ENCODE measurements around the gene SLC8A3.
A peak's percentile ranks its signal among the peaks of the same experiment; 100 is the strongest.

SLC8A3 gene

GRCh38 chr14:70113211-70113610, 75.5 kb downstream of the SLC8A3 start:
- no peak for DNase-seq

DNA sequence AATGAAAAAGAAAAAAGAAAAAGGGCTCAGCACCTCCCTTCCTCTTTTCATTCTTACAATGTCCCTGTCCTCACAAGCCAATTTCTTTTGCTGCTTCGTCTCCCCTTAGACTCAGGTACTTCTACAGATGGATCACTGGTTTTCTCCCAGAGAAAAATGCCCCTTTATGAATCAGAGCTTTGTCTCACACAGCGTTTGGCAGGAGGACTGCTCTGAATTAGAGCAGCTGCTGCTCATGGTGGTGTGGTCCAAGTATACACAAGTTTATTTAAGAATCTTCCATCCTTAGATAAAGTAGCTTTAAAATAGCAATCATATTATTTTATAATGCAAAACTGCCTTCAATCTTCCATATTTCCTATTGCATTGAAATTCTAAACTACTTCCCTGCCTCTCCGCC, 80.3 kb downstream of the SLC8A3 start:
- no peak for DNase-seq

DNA sequence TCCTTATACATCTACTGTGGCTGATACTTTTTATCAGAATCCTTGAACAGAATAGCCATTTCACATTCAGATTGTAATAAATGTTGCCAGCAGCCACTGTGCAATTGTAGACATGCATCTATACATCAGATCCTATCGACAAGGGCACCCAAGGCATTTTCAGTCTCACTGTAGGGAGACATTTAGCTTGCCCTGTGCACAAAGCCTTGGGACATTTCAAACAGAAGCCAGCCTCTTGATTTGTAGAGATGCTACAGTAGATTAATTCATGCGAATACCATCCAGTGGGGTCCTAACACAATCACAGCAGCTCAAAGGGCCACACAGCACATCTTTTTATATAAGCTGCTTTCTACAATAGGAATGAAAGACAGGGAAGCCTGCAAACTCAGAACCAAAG, 81.4 kb downstream of the SLC8A3 start:
- DNase-seq = no peak

DNA sequence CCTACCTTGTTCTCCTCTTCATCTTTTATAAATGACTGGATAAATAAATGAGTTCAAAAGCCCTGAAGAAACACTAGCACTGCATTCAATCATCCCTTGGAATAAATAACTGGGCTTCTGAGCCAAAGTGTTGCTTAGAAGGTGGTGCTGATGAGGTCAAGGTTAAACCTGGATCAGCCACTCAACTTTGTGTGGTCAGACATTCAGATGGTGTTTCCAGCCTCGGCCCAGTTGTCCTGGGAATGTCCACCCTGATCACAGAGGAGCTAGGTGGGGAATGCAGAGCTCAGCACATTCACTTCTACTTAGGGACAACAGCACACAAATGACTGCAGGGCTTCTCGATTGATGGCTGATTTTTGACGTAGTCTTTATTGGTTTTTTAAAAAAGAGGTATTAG, 88.7 kb downstream of the SLC8A3 start:
- DNase-seq = no peak

DNA sequence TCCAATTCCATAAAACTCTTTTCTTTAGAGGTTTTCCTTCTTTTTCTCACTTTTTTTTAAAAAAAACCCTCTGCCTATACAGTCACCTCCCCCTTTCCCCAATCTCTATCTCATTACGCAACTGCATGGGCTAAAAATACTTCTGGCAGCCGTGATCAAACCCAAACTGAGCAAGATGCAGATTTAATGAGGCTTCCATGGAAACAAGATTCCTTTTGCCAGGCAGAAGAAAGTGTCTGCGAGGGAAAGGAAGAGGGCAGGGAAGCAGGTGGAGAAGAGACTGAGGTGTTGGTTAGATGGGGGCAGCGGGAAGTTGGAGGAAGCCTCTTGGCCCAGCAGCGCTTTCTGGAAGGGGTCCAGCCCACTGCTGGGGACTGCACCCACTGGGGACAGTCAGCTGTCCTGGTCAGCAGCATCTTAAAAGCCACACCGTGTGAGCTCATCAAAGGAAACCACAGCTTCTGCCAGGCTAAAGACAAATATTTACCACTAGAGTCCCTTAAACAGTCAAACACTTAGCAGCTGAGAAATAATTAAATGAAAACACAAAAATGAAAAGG, 90.4 kb downstream of the SLC8A3 start:
- DNase-seq = peak; percentile 55

DNA sequence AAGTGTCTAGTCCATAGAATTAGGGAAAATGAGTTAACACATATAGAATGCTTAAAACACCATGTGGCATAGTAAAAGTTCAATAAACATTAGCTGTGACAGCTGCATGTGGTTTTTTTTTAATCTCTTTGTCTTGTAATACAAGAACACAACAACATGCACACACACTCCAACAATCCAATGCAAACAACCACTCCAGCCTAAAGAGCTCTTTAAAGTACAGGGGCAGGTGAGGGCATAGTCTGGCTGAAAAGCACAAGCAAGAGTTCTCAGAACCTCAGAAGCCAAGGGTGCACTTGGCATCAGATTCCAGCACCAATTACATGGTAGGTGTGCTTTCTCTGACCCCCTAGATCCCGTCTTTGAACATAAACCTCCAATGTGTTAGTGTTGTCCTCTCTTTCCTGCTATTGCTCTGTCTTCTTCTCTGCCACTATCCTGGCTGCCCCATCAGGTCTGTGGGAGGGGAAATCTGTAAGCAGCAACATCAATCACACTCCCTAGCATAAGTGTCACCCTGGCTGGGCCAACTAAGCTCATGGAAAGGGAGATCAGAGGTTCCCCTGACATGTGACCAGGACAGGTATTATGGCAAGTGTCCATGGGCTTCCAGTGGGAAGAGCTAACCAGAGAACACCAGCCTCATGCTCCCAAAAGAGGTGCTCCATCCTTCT, 91.0 kb downstream of the SLC8A3 start:
- peak; percentile 99 for DNase-seq

GRCh38 chr14:70096866-70097265, 91.9 kb downstream of the SLC8A3 start:
- DNase-seq = no peak

GRCh38 chr14:70094631-70095030, 94.1 kb downstream of the SLC8A3 start:
- DNase-seq = no peak

DNA sequence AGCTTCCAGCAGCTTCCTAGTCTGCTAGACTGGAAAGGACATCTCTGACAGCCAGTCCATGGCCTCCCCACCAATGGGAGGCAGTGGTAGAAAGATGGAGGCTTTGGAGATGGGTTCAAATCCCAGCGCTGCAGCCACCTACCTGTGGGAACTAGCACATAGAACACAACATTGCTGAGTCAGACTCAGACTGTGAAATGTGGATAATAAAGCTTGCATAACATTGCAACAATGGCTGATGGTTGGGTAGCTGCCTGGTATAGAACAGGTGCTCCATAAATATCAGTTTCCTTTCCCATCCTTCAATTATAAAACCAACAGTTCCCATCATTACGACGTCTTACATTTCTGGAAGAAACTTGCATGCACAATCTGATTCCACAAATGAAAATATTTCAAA, 94.6 kb downstream of the SLC8A3 start:
- DNase-seq = no peak

GRCh38 chr14:70093156-70093555, 95.6 kb downstream of the SLC8A3 start:
- no peak for DNase-seq

DNA sequence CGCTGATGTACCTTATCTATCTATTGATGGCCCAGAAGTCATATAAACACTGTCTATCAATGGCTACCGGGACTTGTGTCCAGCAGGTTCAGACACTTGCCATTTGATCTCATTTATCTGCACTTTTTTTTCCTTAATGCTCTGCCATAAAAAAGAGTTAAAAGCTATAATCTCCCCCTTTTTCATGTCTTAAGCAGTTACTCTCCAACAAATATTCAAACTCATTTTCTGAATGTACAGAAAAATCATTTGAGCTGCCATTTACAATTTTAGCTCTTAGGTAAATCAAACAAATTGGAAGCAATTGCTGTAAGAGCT, 101.4 kb downstream of the SLC8A3 start:
- no peak for DNase-seq

GRCh38 chr14:70086685-70087379, 101.9 kb downstream of the SLC8A3 start:
- DNase-seq = no peak

- no peak for DNase-seq
Measured at GRCh38 chr14:70084226-70084625, 104.5 kb downstream of the SLC8A3 start.

- no peak for DNase-seq
Measured at GRCh38 chr14:70082394-70082793, 106.4 kb downstream of the SLC8A3 start.

- DNase-seq = no peak
Measured at GRCh38 chr14:70080076-70080475, 108.7 kb downstream of the SLC8A3 start.

GRCh38 chr14:70078329-70078728, 110.4 kb downstream of the SLC8A3 start:
- no peak for DNase-seq

DNA sequence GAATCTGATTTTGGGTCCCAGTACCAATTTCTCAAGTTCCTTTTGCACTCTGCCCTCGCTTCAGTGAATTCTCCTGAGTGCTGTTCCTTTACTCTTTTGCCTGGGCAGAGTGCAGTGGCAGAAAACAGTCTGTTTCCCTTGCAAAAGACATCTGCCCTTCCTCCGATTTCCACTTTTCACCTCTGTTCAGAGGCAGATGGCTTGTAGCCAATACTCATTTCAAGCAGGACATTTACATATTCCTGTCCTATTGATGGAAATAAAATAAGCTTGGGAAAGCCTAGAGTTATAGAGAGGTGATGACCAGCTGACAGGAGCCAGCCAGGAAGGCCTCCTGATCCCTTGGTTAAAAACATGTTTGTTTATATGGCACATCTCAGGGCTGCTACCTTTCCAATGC, 111.0 kb downstream of the SLC8A3 start:
- DNase-seq = no peak

DNA sequence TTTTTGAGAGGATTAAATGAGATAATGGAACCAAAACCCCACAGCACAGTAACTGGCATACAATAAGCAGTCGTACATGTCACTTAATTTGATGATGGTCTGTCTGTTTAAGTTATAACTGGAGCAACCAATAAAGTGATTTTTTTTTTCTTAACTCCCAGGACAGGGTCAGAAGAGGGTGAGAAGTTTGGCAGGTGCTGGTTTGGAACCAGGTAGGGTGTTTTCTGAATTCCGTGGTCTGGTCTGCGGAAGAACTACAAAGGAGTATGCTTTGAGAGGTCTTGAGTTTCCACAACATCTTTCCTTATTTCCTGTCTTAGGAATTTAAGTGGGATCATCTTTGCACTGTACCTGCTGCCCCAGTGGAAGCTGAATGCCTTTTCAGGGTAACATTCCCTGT, 111.7 kb downstream of the SLC8A3 start:
- no peak for DNase-seq

DNA sequence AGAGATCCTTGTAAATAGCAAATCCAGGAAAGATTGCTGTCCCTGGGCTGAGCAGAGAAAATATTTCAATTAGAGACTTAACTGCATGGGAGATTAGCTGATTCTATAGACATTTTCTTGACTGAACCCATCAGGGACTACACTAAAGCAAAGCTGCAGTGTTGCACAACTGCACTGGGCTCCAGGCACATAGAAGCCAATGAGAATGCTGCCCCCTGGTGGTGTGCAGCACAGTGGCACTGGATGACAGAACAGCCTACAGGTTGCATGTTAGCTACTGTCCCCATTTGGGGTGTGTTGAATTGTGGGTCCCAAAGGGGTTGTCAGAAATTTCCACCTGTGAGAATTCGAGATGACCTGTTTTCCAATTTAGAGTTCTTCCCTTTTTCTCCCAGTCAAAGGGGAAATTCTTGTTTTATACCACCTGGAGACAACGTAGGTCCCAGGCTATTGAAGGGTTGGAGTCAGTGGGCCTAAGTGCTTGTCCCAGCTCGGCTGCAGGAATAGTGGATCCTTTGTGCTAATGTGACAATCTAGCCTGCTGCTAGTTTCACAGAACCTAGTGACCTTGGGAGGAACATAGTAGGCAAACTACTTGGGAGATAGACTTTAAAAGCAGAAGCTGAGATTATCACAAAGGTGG, 114.7 kb downstream of the SLC8A3 start:
- no peak for DNase-seq

DNA sequence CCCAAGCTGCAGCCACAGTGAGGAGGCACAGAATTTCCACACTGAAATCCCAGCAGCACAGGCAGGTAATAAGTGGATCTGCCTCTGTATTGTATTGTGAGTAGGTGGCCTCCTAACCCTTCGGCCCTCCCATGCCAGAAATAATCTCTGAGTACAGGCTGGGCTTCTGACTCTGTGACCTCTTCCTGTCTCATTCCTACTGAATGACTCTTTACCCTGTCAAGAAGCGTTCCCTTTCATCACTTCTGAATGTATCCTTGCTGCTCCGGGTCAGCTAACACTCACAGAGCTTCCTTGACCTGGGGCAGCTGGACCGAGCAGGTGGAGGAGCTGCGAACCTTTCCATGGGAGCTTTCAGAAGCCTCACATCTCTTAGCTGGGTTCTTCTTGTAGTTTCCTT, 119.6 kb downstream of the SLC8A3 start:
- no peak for DNase-seq

DNA sequence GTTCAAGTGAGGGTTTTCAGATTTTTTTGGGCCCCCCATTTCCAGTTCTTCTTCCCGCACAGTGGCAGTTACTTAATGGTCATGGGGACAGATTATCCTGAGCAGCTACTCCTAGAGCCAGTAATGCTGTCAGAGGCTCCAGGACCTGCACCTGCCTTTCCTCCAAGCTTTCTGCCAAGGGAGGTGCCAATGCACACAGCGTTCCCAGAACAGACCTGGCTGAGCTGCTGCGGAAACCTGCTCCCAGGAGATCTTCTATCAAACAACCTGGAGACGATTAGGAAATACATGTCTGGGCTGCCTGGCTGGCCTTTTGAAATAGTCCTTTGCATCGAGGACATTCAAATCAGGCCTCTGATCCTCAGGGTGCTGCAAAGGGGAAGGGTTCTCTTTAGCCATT, 120.9 kb downstream of the SLC8A3 start:
- DNase-seq = no peak

- DNase-seq = no peak
Measured at GRCh38 chr14:70064136-70064865, 124.5 kb downstream of the SLC8A3 start.

- no peak for DNase-seq
Measured at GRCh38 chr14:70061108-70061507, 127.6 kb downstream of the SLC8A3 start.

GRCh38 chr14:70059545-70059944, 129.2 kb downstream of the SLC8A3 start:
- no peak for DNase-seq

Data from DMS79 (cell line).